Activated CD8-positive, alpha-beta T cell treated with anti-CD3 and anti-CD28 coated beads for 36 hours (primary cell): ENCODE measurements around the gene NBPF4. TPM values are rescaled to one million over a fixed set of nuclear protein-coding genes. Genes with fewer than 3 reads are reported as not detected.

Source experiments
- ATAC-seq: fragments of 200-7000 bp; cut with Tn5 transposase; one replicate; pipeline ENCODE4 v1.10.0; 2021; ENCODE audit warnings: mild to moderate bottlenecking, moderate library complexity
- CTCF ChIA-PET: fragments of 350-600 bp; sonication (Branson Sonifier 250); formaldehyde crosslinking; loops from one replicate; lab custom pipeline; 2021; ENCODE audit warnings: antibody characterized with exemption; lab: Charles Lee
- POLR2A ChIA-PET: fragments of 350-600 bp; sonication (Branson Sonifier 250); formaldehyde crosslinking; loops from one replicate; lab custom pipeline; 2021; ENCODE audit warnings: antibody characterized with exemption; lab: Charles Lee
- DNase-seq: peaks from one replicate; pipeline ENCODE4 v3.0.0-alpha.2; 2020
- H3K27ac Mint-ChIP-seq: one replicate; pipeline ENCODE4 v1.8.0; 2021; ENCODE audit warnings: mild to moderate bottlenecking, mixed read lengths
- H3K27me3 Mint-ChIP-seq: one replicate; pipeline ENCODE4 v1.8.0; 2021; ENCODE audit warnings: mixed read lengths
- H3K36me3 Mint-ChIP-seq: one replicate; pipeline ENCODE4 v1.8.0; 2021; ENCODE audit warnings: low read depth, mixed read lengths
- H3K4me1 Mint-ChIP-seq: one replicate; pipeline ENCODE4 v1.8.0; 2021; ENCODE audit warnings: low read depth, mixed read lengths
- H3K4me3 Mint-ChIP-seq: one replicate; pipeline ENCODE4 v1.8.0; 2021; ENCODE audit warnings: mild to moderate bottlenecking, moderate library complexity, mixed read lengths
- H3K9me3 Mint-ChIP-seq: one replicate; pipeline ENCODE4 v1.8.0; 2021; ENCODE audit warnings: mixed read lengths
- intact Hi-C: fragments of 100-400 bp; cut with micrococcal nuclease; formaldehyde crosslinking; loops from one replicate; pipeline ENCODE4 v1.10.0; 2022
- total RNA-seq, 2 experiments: library from RNA; stranded (reverse); gene quantifications; one replicate each; pipeline ENCODE4 v1.2.3, GENCODE V29; 2021
- TF ChIP-seq, protein P1 (sequence below): fragments of 200-600 bp; IDR thresholded peaks from one replicate; pipeline ENCODE4 v1.8.0; 2022; ENCODE audit warnings: antibody characterized with exemption, mild to moderate bottlenecking

The NBPF4 gene
- total RNA-seq, 2 experiments from 2014 or later: not detected

DNA sequence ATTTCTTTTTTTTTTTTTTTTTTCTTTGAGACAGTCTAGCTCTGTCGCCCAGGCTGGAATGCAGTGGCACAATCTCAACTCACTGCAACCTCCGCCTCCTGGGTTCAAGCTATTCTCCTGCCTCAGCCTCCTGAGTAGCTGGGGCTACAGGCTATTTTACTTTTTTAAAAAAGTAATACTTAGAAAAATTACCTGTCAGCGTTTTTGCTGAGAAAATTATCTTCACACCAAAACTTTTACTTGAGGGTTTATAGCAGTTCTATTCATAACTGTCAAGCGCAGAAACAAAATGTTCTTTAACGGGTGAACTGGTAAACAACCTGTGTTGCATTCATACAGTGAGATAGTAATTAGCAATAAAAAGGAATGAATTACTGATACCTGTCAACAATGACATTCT lies 42.2 kb downstream of the NBPF4 start:
- TF ChIP-seq, protein P1, sequence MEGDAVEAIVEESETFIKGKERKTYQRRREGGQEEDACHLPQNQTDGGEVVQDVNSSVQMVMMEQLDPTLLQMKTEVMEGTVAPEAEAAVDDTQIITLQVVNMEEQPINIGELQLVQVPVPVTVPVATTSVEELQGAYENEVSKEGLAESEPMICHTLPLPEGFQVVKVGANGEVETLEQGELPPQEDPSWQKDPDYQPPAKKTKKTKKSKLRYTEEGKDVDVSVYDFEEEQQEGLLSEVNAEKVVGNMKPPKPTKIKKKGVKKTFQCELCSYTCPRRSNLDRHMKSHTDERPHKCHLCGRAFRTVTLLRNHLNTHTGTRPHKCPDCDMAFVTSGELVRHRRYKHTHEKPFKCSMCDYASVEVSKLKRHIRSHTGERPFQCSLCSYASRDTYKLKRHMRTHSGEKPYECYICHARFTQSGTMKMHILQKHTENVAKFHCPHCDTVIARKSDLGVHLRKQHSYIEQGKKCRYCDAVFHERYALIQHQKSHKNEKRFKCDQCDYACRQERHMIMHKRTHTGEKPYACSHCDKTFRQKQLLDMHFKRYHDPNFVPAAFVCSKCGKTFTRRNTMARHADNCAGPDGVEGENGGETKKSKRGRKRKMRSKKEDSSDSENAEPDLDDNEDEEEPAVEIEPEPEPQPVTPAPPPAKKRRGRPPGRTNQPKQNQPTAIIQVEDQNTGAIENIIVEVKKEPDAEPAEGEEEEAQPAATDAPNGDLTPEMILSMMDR: no peak
- no peak for ATAC-seq
- Mint-ChIP-seq H3K27ac (no peak overlapping the region), H3K36me3 (peaks cover 6% of the 10 kb centered on the region), H3K9me3 (peaks cover 4% of the 10 kb centered on the region), H3K4me1 (peaks cover 22% of the 10 kb centered on the region), H3K4me3 (peak overlapping the region; percentile 85), H3K27me3 (peaks cover 4% of the 10 kb centered on the region)
- DNase-seq: no peak
- CTCF ChIA-PET: interaction anchor here (1.2 to 2.2 kb wide), 4 partner anchors 10 to 419 kb away, joined by 3 to 14 read pairs (median 6); partner anchors contain the start of gene EEIG2
- POLR2A ChIA-PET: interaction anchor here (0.5 to 1.0 kb wide), 2 partner anchors 9 to 491 kb away, joined by 3 read pairs; partner anchors contain the start of gene PRPF38B
- intact Hi-C loops: no loop called here

DNA sequence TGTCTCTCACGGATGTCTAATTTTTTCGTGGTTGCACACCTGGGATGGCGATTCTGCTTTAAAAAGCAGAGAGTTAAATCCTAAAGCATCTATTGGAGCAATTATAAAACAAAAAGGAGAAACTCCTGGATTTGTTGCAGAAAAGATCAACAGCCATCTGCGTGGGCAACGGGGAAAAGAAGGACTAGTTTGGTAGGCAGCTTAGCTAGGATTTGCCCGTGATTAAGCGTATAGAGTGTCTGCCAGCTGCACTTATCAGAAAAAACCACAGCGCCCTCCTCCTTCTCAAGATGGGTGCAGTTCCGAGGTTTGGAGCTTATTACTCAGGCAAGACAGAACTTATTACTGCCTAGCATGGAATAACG lies 43.2 kb downstream of the NBPF4 start:
- Mint-ChIP-seq H3K27me3 (no peaks in the 10 kb centered on the region), H3K36me3 (peaks cover 6% of the 10 kb centered on the region), H3K27ac (peak overlapping the region; percentile 75), H3K9me3 (peaks cover 4% of the 10 kb centered on the region), H3K4me1 (peaks cover 22% of the 10 kb centered on the region), H3K4me3 (peak overlapping the region; percentile 85)
- intact Hi-C loops: no loop called here
- ChIA-PET POLR2A (interaction anchor here (1.0 to 1.4 kb wide), 3 partner anchors 8 to 12 kb away, joined by 3 read pairs; no protein-coding TSS in a partner anchor), CTCF (interaction anchor here (0.8 to 1.9 kb wide), 8 partner anchors 9 to 405 kb away, joined by 3 to 14 read pairs (median 4); partner anchors contain the start of gene EEIG2)
- TF ChIP-seq, protein P1: peak; percentile 19
- DNase-seq (peak; percentile 65), ATAC-seq (peak; percentile 55)

DNA sequence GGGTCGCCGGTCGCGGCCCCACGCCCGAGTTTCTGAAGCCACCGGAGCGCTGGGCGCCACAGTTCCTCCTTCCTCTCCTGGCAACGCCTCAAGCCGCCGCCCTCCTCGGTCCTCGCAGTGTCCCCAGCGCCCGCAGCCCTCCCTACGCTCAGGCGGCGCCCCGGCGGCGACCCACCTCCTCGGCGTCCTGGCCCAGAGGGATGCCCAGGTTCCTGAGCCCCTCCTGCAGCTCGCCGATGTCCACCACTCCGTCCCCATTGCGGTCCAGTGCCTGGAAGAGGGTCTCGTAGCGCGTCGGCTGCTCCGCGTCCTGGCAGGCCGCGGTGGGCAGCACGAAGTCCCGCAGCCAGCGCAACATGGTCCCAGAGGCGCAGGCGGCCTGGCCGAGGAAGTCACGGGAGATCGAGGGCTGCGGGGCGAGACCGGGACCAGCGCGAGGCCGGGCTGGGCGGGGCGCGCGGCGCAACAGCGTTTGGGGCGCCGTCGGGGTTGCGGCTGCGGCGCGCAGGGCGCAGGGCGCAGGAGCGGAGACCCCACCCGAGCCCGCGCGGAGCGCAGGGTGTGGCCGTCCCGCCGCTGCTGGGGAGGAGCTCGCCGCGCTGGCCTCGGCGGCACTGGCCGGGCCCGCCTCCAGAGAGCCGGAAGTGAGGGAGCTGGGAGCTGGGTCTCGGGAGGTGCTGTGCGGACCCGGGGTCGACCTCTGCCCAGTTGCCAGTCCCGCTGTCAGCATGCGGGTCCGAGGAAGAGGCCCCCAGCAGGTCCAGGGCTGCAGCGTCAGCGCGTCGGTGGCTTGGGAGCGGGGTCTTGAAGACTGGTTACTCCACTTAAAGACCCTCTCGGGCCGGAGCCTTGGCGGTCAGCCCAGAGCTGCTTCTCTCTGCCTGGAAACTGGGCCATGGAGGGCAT lies 43.8 kb downstream of the NBPF4 start, which contains the start of gene SLC25A24:
SLC25A24 (minus strand) TSS at position 563 of the 906 bp plus-strand sequence; CDS start at position 358, 205 bp downstream.
- peak; percentile 96 for ATAC-seq
- Mint-ChIP-seq H3K27me3 (no peaks in the 10 kb centered on the region), H3K4me1 (peaks cover 22% of the 10 kb centered on the region), H3K36me3 (peaks cover 8% of the 10 kb centered on the region), H3K4me3 (peak within 1 kb of the TSS; percentile 85), H3K9me3 (peaks cover 4% of the 10 kb centered on the region), H3K27ac (peak within 1 kb of the TSS; percentile 75)
- ChIA-PET POLR2A (interaction anchor here (1.0 to 1.4 kb wide), 2 partner anchors 10 to 12 kb away, joined by 3 read pairs; no protein-coding TSS in a partner anchor), CTCF (interaction anchor here (0.8 to 1.9 kb wide), 8 partner anchors 8 to 404 kb away, joined by 3 to 14 read pairs (median 4); partner anchors contain the start of gene EEIG2)
- TF ChIP-seq, protein P1: no peak
- intact Hi-C loops: no loop called here
- DNase-seq: peak; percentile 72

DNA sequence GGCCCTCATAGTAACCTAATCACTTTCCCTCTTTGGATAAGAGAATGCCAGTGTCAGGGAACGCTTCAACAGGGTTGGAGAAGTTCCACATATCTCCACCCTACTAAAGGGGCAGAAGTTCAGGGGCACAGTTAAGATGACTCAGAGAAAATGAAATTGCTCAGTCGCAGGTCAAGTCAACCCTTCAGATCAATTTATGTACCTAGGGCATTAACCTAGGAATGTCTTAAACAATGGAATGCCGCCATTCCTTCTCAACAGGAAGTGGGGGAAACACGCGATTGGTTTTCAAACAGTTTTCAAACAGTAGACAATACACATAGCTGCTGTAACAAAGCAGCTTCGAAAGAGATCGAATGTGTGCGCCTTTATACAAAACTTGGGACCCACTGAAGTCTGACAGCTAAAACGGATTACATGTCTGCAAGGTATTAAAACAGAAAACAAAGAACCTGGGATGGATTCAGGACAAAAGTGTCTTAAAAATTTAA lies 44.6 kb downstream of the NBPF4 start:
- Mint-ChIP-seq H3K4me1 (peaks cover 22% of the 10 kb centered on the region), H3K27me3 (no peaks in the 10 kb centered on the region), H3K27ac (peak overlapping the region; percentile 72), H3K36me3 (peaks cover 11% of the 10 kb centered on the region), H3K4me3 (peak overlapping the region; percentile 85), H3K9me3 (peaks cover 4% of the 10 kb centered on the region)
- DNase-seq (peak; percentile 7), ATAC-seq (no peak)
- TF ChIP-seq, protein P1: no peak
- intact Hi-C loops: no loop called here
- ChIA-PET POLR2A (interaction anchor here (1.4 kb wide), 1 partner anchor 13 kb away, joined by 3 read pairs; no protein-coding TSS in a partner anchor), CTCF (interaction anchor here (1.6 kb wide), 1 partner anchor 13 kb away, joined by 8 read pairs; no protein-coding TSS in a partner anchor)
